ENCODE measurements around the gene GDF15.
A peak's percentile ranks its signal among the peaks of the same experiment; 100 is the strongest.

The GDF15 gene

GRCh38 chr19:18419195-18419698 lies 33.3 kb downstream of the GDF15 start, which contains the start of gene SSBP4:
TSS of gene SSBP4 (plus strand) at chr19:18419398. CDS start at chr19:18419649, 251 bp downstream.
- peak; percentile 53 for DNase-seq (ENCODE audit: low spot score)

GRCh38 chr19:18419699-18420460 lies 33.9 kb downstream of the GDF15 start:
- DNase-seq (ENCODE audit: low spot score): peak; percentile 37

GRCh38 chr19:18420930-18421329 lies 35.0 kb downstream of the GDF15 start:
- DNase-seq (ENCODE audit: low spot score): no peak

- no peak for DNase-seq (ENCODE audit: low spot score)
Observed at GRCh38 chr19:18421371-18421959, 35.5 kb downstream of the GDF15 start.

- peak; percentile 60 for DNase-seq (ENCODE audit: low spot score)
Observed at GRCh38 chr19:18422530-18423191, 36.7 kb downstream of the GDF15 start.

GRCh38 chr19:18423258-18424020 lies 37.5 kb downstream of the GDF15 start:
- no peak for DNase-seq (ENCODE audit: low spot score)

GRCh38 chr19:18424122-18424889 lies 38.3 kb downstream of the GDF15 start:
- DNase-seq (ENCODE audit: low spot score): no peak

- DNase-seq (ENCODE audit: low spot score): no peak
Observed at GRCh38 chr19:18424890-18425514, 39.0 kb downstream of the GDF15 start.

GRCh38 chr19:18425515-18426415 lies 39.8 kb downstream of the GDF15 start:
- no peak for DNase-seq (ENCODE audit: low spot score)

GRCh38 chr19:18426416-18426767 lies 40.4 kb downstream of the GDF15 start:
- DNase-seq (ENCODE audit: low spot score): no peak

- no peak for DNase-seq (ENCODE audit: low spot score)
Observed at GRCh38 chr19:18427080-18427742, 41.3 kb downstream of the GDF15 start.

GRCh38 chr19:18427743-18428113 lies 41.8 kb downstream of the GDF15 start:
- DNase-seq (ENCODE audit: low spot score): no peak

- DNase-seq (ENCODE audit: low spot score): no peak
Observed at GRCh38 chr19:18428173-18428786, 42.3 kb downstream of the GDF15 start.

GRCh38 chr19:18428787-18429674 lies 43.1 kb downstream of the GDF15 start:
- DNase-seq (ENCODE audit: low spot score): peak; percentile 80

- no peak for DNase-seq (ENCODE audit: low spot score)
Observed at GRCh38 chr19:18429717-18430416, 43.9 kb downstream of the GDF15 start.

GRCh38 chr19:18430417-18431144 lies 44.6 kb downstream of the GDF15 start:
- no peak for DNase-seq (ENCODE audit: low spot score)
